GM21423 (cell line): ENCODE data around the gene MAMSTR.
A peak's percentile ranks its signal among the peaks of the same experiment; 100 is the strongest.

Source experiments
- ATAC-seq: cut with Tn5 transposase; IDR thresholded peaks from one replicate; pipeline ENCODE4 v1.9.1; 2021; ENCODE audit warnings: mild to moderate bottlenecking, moderate library complexity; ENCODE audit not compliant: unreplicated experiment

Gene MAMSTR

DNA sequence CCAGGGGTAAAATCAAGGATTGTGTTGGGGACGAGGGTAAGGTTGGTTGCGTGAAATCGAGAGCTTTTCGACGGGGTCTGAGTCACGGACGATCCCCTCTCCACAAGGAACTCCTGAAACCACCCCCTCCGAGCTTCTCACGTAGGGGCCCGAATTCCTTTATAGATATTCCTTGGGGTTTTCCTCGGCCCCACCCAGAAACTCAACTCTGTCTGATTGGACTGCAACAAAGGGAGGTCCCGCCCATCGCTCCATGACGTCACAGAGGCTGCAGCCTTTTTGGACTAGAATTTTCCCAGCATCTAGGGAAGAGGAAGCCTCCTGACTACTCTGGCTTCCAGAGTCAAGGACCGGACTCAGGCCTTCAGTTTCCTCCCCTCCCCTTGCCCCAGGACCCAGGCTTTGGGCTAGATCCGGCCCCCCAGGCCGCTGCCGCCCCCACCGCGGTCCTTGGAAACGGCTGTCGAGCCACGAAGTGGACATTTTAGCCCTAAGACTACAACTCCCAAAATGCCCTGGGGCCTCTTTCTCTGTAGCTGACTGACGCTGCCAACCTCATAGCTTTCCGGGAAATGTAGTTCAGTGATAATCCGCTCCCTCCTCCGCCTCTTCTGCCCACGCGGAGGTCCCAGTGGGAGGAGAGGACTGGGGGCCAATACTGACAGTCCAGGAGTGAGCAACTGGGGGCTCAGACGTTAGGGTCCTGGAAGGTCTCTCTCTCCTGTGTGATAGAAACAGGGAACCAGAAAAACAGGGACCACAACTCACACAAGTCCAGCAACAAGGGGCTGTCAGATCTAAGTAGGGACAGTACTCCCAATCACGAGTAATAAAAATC is 27.4 kb upstream of the MAMSTR start, which contains the start of gene IZUMO1:
IZUMO1 (minus strand) TSS at position 172 of the 838 bp plus-strand sequence. CDS start 1,050 bp downstream, outside the sequence.
- no peak for ATAC-seq

DNA sequence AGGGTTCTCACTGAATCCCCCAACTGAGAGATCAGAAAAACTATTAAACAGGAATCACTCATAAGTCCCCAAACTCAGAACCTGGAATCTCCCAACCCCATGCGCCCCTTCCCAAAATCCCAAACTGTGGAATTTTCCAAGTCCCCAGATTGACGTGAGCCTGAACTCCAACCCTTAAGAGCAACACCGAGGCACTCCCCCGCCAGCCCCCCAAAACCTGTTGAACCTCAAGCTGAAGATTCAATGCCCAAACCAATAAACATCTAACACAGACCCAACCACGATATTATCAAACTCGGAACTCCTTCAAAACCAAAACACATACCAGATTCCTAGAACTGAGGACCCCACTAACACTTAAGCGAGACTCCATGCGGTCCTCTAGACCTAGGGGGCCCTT is 26.6 kb upstream of the MAMSTR start:
- no peak for ATAC-seq

DNA sequence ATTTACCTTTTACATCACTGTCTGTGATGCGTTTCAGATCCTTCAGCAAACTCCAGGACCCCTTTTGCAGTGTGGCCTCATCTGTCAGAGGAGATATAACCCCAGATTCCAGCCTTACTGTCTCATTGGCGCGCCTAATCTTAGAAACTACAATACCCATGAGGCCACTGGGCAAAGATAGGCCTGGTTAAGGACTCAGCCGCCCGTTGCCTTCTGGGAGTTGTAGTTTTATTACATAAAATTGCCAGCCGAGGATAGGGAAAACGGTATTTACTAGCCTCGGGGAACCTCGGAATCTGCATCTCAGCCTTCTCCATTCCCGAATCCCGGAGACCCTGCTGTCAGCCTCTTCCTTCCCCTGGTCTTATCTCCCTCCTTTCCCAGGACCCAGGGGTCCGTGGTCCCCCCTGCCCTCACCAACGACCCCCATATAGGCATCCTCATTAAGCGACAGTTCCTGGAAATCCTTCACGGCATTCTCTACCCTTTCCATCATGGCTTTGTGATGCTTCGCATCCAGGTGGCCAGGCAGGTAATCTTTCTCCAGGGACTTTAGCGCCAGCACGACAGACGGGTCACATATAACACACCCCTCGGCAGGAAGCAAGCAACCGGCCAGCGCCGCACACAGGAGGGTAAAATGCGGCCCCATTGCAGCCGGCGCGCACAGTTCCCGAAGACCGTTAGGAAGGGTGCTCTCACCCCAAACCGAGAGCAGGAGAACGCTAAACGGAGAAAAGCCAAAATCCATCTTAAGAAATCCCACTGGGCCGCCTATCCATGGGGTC is 25.9 kb upstream of the MAMSTR start:
- no peak for ATAC-seq

DNA sequence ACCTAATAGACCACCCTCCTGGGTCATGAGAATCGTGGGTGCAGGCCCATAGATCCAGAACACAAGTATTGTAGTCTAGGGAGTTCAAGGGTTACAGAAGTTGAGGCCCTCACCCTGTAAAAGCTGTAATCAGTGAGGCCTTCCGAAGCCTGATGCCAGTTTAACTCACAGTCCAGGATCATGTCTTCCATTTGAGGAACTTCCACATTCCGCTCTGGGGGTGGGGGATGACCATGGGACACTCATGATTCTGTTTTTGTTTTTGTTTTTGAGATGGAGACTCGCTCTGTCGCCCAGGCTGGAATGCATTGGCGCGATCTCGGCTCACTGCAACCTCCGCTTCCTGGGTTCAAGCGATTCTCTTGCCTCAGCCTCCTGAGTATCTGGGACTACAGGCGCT is 22.6 kb upstream of the MAMSTR start:
- ATAC-seq, result no peak

DNA sequence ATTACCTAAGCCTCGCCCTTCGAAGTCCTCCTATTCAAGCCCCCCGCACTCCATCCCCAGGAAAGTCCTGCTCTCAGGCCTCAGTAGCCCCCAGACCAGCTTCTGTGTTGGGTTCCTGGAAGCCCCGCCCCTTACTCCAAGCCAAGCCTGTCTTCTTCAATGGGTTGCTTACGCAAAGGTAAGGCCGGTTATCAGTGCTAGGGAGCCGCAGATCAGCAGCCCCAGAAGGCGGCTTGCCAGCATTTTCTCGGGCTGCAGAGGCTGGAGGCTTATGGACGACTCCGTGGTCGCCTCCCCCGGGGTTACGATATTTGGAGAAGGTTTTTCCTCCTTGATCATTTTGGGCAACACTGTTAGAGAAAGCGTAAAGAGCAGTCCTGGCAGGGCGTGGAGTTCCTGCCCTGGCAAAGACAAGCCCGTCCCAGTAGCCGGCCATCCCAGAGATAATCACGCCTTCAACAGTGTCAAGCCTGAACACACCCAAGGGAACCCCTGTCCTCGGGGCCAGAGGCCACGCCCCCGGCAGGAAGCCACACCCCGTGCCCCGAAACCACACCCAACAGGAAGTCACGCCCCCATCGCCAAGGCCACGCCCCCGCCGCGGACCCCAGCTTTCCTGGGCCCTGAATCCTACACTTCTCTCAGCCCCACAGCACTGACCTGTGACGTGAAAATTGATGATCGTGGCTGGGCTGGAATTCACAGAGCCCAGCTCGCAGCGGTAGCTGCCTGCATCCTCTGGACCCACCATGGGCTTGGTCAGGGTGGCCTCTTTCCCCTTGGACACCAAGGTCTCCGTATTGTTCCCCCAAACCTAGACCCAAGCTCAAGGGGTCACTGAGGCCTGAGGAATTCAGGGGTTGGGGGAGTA is 21.8 kb upstream of the MAMSTR start:
- ATAC-seq, result no peak

DNA sequence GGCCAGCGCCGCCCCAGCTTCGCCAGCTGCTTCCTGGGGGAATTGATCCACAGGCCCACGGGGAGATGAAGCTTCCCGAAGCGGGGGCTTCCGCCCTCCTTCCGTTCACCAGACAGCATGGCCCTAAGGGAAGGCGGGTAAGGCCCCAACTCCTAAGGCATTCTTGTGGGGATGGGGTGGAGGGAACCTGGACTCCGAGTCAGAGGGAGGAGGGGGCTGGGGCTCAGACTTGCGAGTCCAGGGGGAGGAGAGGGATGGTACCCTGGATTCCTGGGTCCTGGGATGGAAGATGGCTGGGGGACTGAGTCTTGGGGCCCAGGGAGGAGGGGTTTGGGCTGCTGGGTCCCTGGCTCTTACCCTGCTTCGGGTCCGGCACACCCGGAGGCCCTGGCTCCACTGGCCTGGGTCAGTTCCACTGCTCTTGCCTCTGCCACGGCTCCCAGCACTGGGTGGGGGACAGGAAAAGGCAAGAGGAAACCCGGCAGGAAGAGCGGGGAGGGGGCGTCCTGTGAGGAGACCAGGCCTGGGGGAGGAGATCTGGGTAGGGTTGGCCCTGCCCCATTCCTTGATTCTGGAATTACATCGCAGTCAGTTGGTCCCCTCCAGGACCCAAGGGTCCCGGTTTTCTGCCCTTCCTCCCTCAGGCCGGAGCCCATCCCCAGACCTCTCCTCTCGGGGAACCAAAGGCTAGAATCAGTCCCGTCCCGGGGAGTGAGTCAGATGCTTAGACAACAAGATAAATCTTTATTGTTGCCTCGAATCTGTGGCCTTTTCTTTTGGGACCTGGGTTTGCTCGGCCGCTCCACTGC is 20.8 kb upstream of the MAMSTR start, which contains the start of gene RASIP1:
RASIP1 (minus strand) TSS at position 447 of the 809 bp plus-strand sequence; CDS start at position 119, 328 bp downstream.
- ATAC-seq, result no peak

DNA sequence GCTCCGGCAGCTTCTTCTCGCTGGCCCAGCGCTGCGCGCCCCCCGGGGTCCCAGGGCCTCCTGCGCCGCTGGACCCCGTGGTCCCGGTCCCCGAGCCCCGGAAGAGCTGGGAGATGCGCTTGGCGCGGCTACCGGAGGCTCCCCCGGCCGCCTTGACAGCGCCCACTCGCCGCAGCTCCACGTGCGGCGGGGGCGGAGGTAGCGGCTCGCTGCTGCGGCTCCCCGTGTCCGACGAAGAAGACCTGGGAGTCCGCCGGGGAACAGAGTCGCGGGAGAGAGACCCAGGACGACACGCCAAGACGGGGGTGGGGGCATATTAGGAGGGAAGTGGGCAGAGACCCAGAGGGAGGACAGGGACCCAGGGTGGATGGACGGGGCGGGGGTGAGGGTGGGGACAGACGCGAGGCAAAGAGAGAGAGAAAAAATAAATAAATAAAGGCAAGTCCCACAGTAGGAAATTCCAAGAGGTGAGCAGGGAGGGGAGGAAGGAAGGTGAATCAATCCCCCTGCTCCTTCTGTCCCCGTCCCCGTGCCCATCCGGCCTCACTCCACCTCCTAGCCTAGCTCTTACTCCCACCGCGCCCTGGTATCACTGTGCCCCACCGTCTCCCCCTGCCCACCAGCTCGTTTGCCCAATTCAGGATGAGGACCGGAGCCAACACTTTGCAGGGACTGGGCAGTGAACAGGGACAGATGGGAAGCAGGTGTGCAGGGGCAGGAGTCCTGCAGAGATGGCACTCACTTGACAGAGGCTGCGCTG is 20.1 kb upstream of the MAMSTR start:
- no peak for ATAC-seq

DNA sequence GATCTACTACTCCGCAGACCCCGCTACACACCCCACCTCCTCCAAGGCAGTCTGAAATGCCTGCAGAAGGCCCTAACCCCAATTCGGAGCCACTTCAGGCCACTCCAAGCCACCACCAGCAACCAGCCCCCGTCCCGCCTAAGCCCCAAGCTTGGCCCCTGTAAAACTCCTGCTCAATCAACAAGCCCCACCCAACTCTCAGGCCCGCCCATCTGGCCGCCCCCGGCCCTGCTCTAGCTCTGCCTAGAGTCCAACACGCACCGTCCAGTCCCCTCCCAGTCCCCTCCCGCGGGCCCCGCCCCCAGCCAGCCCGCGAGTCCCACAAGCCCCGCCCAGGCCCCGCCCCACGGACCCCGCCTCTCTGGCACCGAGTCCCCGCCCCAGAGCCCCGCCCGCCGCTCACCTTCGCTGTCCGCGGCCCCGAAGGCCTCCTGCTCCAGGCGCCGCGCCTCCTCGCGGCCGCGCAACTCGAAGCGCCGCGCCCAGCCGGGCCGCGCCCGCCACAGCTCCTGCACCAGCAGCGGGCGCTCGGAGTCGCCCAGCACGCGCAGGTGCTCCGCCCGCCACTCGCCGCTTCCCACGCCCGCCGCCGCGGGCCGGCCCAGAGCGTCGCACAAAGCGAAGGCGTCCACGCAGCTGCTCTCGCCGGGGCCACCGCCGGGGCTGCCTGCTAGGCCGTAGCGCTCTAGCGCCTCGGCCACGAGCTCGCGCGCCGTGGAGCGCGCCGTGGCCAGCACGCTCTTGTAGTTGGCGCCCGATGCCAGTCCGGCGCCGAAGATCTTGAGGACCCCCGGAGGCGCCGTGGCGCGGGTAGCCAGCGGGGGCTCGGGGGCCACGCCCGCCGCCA is 19.3 kb upstream of the MAMSTR start:
- peak; percentile 77 for ATAC-seq

DNA sequence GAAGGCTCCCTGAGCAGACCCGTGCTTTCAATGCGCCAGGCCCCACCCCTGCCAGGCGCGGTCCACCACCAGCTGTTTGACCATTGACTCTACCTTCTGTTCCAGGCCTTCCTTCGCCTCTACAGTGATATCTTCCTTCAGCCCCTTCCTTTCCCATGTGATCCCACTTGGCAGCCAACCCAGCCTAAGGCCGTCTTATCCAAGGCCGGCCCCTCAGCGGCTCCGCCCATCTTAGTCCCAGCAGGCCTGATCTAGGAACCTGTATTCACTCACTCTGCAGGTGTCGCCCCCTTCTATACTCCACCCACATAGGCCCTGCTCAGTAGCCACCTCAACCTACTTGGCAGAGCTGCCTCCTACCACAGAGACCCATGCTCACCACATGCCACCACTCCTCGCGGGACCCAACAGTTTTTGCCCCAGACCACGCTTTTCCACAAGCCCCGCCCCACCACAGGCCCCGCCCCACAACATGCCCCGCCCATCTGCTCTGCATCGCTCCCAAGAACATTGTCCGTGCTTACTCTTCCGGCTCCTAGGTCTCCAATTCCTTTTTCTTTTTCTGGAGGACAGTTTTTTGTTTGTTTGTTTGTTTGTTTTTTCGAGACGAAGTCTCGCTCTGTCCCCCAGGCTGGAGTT is 18.0 kb upstream of the MAMSTR start:
- ATAC-seq, result no peak

DNA sequence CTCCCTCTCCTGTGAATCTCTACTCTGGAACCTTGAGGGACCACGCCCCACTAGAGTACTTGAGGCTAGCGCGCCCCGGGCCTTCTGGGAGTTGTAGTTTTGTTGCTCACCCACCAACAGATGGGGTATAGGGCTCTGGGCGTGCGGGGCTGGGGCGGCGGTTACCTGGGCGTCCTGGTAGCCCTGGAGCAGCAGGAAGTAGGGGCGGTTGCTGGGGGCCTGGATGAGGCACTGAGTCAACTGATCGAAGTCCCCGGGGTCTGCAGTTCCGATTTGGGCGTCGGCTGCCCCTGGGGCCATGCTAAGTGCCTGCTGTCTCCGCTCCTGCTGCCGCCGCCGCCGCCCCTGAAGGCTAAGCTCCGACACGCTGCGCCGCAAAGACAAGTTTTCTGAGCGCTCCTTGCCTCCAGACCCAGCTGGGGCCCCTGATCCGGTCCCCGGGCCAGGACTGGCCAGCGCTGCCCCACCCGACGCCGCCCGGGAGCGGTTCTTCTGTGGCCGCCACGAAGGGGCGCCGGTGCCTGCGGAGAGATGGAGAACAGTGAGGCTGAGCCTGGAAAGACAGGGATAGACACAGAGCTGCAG is 15.6 kb upstream of the MAMSTR start:
- ATAC-seq, result no peak

DNA sequence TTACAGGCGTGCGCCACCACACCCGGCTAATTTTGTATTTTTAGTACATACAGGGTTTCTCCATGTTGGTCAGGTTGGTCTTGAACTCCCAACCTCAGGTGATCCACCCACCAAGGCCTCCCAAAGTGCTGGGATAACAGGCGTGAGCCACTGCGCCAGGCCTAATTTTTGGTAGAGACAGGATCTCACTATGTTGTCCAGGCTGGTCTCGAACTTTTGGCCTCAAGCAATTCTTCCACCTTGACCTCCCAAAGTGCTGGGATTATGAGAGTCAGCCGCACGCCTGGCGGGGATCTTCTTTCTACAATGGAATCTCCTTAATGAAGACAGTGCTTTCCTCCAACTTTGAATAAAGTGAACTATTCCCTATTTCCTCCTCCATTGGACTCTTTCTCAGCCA is 15.1 kb upstream of the MAMSTR start:
- no peak for ATAC-seq

DNA sequence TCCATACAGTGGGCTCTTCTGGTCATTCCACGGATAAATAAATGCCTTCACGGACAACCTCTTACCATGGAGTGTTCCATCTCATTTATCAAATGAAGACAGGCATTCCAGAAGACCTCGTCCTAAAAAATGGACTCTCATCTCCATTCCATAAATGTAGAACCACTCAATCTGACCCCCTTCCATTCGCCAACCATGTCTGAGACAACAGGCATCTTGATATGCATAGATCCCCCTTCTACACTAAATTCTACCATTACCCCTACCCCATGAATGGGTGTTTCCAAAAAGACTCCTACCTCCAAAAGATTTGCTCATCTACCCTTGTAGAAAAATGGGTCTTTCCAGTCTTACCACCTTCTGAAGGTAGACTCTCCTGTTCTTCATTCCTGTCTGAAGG is 11.9 kb upstream of the MAMSTR start:
- no peak for ATAC-seq

DNA sequence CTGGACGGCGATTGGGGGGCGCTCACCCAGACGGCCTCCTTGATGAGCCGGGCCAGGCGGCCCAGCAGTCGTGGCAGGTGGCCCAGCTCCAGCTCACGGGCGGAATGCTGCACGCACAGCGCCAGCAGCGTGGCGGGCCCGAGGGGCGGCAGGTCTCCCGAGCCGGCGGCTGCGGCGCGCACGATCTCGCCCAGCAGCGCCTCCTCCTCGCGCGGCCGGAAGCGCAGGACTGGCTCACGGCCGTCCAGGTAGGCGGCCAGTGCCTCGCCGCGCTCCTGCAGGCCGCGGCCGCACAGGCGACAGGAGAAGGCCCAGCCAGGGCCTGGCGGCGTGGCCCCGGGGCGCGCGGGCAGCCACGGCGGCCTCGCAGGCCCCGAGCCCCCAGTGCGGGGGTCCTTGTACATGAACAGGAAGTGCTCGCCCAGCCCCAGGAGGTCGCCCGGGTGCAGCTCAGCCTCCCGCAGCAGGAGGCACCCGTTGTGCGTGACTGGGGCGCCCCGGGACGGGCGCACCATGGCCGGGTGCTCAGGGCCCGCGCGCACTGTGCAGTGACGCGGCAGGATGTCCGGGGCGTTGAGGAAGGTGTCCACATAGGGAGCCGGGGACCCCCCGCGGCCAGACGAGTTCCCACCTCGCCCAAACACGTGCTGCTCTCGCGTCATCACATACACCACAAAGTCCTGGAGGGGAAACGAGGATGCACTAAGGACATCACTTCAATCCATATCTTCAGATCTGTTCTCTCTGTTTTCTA is 9.6 kb upstream of the MAMSTR start:
- no peak for ATAC-seq

DNA sequence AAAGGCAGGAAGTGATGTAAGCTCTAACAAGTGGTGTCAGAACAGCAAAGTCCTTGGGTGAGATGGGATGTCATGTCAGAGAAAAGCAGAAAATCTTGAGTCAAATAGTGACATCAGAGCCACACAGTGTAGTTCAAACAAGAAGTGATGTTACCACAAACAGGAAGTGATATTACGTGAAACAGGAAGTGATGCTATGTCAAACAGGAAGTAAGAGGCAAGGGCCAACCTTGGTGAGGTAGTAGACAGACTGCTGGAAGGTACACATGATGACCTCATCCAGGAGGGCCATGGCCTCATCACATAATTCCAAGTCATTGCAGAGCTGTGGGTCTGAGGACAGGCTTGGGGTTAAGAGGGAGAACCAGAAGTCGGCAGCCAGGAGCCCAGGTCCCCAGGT is 7.0 kb upstream of the MAMSTR start:
- ATAC-seq, result no peak

DNA sequence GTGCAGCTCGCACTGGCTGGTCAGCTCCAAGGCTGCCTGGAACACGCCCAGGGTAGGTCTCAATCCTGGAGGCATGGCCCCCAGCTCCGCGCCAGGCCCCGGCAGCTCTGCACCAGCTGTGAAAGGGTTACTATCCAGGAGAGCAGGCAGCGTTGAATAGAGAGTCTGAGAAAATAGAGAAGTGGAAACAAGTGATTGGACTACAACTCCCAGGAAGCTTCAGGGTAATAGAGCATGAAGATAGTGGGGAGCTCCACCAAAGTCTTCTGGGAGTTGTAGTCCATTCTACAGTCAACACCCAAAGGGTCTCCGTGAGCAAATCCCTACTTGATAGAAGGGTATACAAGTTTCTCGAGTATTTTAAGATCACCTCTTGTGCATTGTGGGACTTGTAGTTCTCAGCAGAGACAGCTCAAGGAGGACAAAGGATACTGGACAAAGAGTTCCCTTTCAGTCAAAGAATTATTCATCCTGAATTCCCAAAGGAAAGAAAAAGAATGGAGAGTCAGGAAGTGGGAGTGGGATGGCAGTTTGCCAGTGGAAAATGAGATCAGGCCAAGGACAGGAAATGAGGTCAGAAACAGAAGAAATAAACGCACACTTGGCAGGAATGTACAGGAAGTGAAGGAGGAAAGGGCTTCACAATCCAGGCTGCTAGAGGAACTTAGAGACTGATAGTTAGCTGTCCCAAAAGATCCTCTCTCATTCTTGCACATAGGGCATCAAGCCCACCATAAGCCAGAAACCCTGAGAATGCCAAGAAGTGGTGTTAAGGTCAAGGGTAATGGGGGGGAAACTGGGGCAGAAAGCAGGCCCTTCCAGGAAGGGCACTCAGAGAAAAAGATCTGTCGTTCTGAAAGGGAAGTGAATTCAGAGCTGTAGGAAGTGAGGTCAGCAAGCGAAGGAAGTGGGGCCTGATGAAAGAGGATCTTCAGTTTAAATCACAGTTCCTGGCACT is 5.5 kb upstream of the MAMSTR start:
- ATAC-seq, result no peak

DNA sequence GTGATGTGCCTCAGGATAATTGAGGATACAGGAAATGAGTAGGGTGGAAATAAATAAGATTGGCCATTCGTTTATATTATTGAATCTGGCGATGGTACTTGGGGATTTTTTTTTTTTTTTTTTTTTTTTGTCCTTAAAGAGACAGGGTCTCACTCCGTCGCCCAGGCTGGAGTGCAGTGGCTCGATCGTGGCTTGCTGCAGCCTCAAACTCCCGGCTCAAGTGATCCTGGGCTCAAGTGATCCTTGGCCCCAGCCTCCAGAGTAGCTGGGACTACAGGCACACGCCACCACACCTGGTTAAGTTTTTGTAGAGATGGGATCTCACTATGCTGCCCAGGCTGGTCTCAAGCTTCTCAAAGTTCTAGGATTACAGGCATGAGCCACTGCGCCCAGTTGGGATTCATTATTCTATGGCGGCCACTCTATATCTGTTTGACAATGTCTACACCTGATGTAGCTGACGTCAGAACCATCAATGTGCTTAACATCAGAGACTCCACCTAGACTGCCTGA is 2.7 kb upstream of the MAMSTR start:
- ATAC-seq, result no peak
